ENCODE data around the gene FZR1. TPM values are rescaled to one million over a fixed set of nuclear protein-coding genes. Genes with fewer than 3 reads are reported as not detected.
"Not testable (repeated sequence)": the region's sequence is repeated elsewhere in the genome, so short reads cannot be mapped to it uniquely, and the experiment has no call there.

The FZR1 gene
- total RNA-seq, 1 experiment from 2014 or later, result 81.3 TPM

- in situ Hi-C loops (cut with HindIII; ENCODE audit: low sequenced_read_pairs), result loop anchor here (5.0 kb wide), 1 partner anchor 45 kb away; no protein-coding TSS in a partner anchor
- DNase-seq (ENCODE audit: low spot score), result no peak
Measured at GRCh38 chr19:3576696-3577443, 70.8 kb downstream of the FZR1 start.

DNA sequence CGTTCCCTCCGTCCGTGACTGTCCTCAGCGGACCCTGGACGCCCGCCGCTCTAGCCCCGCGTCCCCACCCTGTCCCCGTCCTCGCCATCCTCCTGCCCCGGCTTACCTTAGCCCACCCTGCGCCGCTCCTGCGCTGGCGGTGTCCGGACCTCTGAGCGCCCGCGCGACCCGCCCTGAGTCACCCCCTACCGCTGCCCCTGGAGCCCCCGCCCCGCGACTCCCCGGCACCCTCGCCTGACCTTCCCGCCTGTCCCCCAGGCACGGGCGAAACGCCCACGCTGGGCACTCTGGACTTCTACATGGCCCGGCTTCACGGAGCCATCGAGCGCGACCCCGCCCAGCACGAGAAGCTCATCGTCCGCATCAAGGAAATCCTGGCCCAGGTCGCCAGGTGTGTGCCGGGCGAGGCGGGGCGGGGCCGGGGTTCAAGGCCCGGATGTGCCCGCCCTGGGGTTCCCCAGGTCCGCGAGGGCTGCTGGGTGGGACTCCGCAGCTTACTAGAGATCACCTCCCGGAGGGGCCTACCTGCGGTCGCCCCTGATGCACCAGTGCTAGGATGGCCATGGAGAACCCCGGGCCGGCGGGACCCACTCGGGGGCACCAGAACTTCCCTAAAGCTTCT lies 71.7 kb downstream of the FZR1 start:
- DNase-seq (ENCODE audit: low spot score), result no peak
- in situ Hi-C loops (cut with HindIII; ENCODE audit: low sequenced_read_pairs), result loop anchor here (5.0 kb wide), 1 partner anchor 44 kb away; no protein-coding TSS in a partner anchor

DNA sequence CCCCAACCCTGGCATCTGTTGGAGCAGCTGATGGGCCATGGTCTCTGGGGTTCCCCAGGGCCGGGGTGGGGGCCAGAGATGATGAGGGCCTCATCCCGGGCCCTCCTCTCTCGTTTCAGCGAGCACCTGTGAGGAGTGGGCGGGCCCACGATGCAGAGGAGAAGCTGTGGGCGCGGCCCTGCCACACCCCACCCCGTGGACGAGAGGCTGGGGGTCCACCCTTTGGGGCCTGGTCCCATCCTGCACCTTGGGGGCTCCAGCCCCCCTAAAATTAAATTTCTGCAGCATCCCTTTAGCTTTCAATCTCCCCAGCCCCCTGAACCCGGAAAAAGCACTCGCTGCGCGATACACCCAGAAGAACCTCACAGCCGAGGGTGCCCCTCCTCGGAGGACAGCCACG lies 72.3 kb downstream of the FZR1 start:
- in situ Hi-C loops (cut with HindIII; ENCODE audit: low sequenced_read_pairs), result loop anchor here (5.0 kb wide), 1 partner anchor 44 kb away; no protein-coding TSS in a partner anchor
- DNase-seq (ENCODE audit: low spot score), result no peak

DNA sequence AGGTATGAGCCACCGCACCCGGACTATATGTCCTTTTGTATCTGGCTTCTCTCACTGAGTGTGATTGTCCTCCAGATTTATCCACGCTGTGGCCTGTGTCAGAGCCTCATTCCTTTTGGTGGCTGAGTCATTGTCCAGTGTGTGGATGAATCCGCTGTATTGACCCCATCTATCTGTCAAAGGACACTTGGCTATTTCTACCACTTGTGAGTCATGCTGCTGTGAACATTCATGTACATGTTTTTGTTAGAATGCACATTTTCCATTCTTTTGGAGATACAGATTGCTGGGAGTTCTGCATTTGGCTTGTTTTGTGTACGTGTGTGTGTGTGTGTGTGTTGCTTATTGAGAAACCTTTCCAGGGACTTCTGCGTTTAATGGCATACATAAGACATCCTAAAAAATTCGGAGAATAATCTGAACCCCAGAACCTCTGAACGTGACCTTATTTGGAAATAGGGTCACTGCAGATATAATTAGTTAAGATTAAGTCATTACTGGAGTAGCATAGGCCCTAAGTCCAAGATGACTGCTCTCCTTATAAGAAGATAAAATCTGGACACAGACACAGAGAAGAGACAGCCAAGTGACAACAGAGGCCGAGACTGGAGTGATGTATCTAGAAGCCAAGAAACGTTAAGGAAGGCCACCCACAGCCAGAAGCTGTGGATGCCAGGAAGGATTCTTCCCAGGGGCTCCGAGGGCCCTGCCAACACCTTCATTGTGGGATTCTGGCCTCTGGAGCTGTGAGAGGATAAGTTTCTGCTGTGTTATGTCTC lies 74.2 kb downstream of the FZR1 start:
- in situ Hi-C loops (cut with HindIII; ENCODE audit: low sequenced_read_pairs), result no loop called here

GRCh38 chr19:3581792-3582191 lies 75.7 kb downstream of the FZR1 start:
- in situ Hi-C loops (cut with HindIII; ENCODE audit: low sequenced_read_pairs); DNase-seq (ENCODE audit: low spot score): not testable (repeated sequence)

More for the DNA sequence above, 74.2 kb downstream of the FZR1 start:
- DNase-seq (ENCODE audit: low spot score), result no peak

DNA sequence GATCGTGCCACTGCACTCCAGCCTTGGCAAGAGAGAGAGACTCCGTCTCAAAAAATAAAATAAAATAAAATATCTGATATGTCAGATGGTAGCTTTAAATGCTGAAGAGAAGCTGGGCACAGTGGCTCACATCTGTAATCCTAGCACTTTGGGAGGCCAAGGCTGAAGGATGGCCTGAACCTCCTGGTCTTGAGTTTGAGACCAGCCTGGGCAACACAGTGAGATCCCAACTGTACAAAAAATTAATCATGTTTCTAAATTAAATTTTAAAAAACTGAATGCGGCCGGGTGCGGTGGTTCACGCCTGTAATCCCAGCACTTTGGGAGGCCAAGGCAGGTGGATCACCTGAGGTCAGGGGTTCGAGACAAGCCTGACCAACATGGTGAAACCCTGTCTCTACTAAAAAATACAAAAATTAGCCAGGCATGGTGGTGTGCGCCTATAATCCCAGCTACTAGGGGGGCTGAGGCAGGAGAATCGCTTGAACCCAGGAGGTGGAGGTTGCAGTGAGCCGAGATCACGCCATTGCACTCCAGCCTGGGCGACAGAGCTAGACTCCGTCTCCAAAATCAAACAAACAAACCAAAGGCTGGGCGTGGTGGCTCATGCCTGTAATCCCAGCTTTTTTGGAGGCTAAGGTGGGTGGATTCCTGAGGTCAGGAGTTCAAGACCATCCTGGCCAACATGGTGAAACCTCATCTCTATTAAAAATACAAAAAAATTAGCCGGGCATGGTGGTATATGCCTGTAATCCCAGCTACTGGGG lies 78.1 kb downstream of the FZR1 start:
- in situ Hi-C loops (cut with HindIII; ENCODE audit: low sequenced_read_pairs); DNase-seq (ENCODE audit: low spot score): not testable (repeated sequence)

GRCh38 chr19:3585301-3586126 lies 79.4 kb downstream of the FZR1 start, which contains the start of gene GIPC3:
Gene GIPC3 (plus strand): TSS chr19:3585478. CDS start chr19:3585598, 120 bp downstream.
- in situ Hi-C loops (cut with HindIII; ENCODE audit: low sequenced_read_pairs), result no loop called here
- no peak for DNase-seq (ENCODE audit: low spot score)

DNA sequence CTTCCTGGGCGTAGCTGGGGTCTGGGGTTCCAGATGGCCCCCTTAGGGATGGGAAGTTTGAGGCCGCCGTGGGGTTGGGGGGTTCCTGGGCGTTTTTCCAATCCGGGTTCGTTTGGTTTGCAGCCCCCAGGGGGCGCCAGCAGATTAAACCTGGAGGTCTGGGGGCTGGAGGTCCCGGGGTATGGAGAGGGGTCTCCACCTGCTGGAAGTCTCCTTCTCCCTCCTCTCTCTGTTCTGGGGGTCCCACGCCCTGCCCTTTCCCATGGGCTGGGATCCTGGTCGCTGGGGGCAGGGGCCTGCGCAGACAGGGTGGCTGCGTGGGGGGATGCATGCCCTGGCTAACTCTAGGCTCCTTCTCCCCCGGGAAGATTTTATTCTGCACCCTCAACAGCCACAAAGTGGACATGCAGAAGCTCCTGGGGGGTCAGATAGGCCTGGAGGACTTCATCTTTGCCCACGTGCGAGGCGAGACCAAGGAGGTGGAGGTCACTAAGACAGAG lies 80.1 kb downstream of the FZR1 start:
- no peak for DNase-seq (ENCODE audit: low spot score)
- in situ Hi-C loops (cut with HindIII; ENCODE audit: low sequenced_read_pairs), result no loop called here

DNA sequence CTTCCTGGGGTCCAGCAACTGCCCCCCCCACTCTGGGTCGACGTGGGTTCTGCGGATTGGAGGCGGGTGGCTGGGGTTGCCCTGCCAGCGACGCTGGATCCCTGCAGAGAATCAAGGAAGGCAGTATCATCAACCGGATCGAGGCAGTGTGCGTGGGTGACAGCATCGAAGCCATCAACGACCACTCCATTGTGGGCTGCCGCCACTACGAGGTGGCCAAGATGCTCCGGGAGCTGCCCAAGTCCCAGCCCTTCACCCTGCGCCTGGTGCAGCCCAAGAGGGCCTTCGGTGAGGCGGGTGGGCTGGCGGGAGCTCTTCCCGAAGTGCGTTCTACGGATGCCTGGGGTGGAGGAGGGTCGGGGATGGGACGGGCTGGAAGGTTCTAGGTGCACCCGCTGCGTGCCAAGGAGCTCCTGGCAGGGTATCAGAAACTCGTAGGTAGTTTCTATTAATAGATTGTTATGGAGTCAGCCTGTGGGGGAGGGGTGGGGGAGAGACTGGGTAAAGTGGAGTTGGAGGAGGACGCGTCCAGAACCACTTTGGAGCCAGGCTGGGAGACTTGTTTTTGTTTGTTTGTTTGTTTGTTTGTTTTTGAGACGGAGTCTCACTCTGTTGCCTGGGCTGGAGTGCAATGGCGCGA lies 80.7 kb downstream of the FZR1 start:
- in situ Hi-C loops (cut with HindIII; ENCODE audit: low sequenced_read_pairs), result no loop called here
- no peak for DNase-seq (ENCODE audit: low spot score)

Other genes starting within 250 kb of the FZR1 start
- gene NFIC, start 139.7 kb upstream of the FZR1 start, total RNA-seq (2014; rRNA removed; shearing (Covaris generic)), result 3.2 and 8.9 TPM in 2 replicates
- 0.24 TPM in 1 of 2 replicates, not detected in the other for gene SMIM24, start 25.8 kb upstream of the FZR1 start, total RNA-seq (2014; rRNA removed; shearing (Covaris generic))
- gene SMIM44, start 22.9 kb upstream of the FZR1 start, total RNA-seq (2014; rRNA removed; shearing (Covaris generic)), result not detected in 2 replicates
- 53.9 and 64.8 TPM in 2 replicates for gene DOHH, start 5.6 kb upstream of the FZR1 start, total RNA-seq (2014; rRNA removed; shearing (Covaris generic))
- not detected in 2 replicates for gene TEKTIP1, start 32.9 kb downstream of the FZR1 start, total RNA-seq (2014; rRNA removed; shearing (Covaris generic))
- gene MFSD12, start 51.3 kb downstream of the FZR1 start, total RNA-seq (2014; rRNA removed; shearing (Covaris generic)), result 128 and 151 TPM in 2 replicates
- gene HMG20B, start 66.6 kb downstream of the FZR1 start, total RNA-seq (2014; rRNA removed; shearing (Covaris generic)), result 131 and 174 TPM in 2 replicates
- gene GIPC3, start 79.2 kb downstream of the FZR1 start, total RNA-seq (2014; rRNA removed; shearing (Covaris generic)), result not detected in 2 replicates
- 7.7 and 9.7 TPM in 2 replicates for gene TBXA2R, start 100.6 kb downstream of the FZR1 start, total RNA-seq (2014; rRNA removed; shearing (Covaris generic))
- gene CACTIN, start 120.5 kb downstream of the FZR1 start, total RNA-seq (2014; rRNA removed; shearing (Covaris generic)), result 43.3 and 47.8 TPM in 2 replicates
- gene PIP5K1C, start 194.2 kb downstream of the FZR1 start, total RNA-seq (2014; rRNA removed; shearing (Covaris generic)), result 5.3 and 13.0 TPM in 2 replicates
- 12.4 and 15.1 TPM in 2 replicates for gene TJP3, start 202.1 kb downstream of the FZR1 start, total RNA-seq (2014; rRNA removed; shearing (Covaris generic))

Measured in G401 (cell line).